ENCODE data around the gene SHF. TPM values are rescaled to one million over a fixed set of nuclear protein-coding genes. Genes with fewer than 3 reads are reported as not detected.

The SHF gene
- total and polyA plus RNA-seq, 2 donors (not counting 3 experiments of a cell fraction or from before 2014, with no cell fraction given), result 2.8 to 5.2 TPM

GRCh38 chr15:45180648-45181436 lies 6.9 kb downstream of the SHF start:
- H3K36me3 ChIP-seq (ENCODE audit: control insufficient read depth in 2 of 2, extremely low read depth in 1 of 2, insufficient read depth in 2 of 2, low read length in 2 of 2), result no peaks in the 10 kb centered on the region
- no peak overlapping the region for H3K4me2 ChIP-seq (ENCODE audit: insufficient read depth, low read length)
- H3K4me3 ChIP-seq (replicated peaks in 1 of 3; ENCODE audit: insufficient read depth in 1 of 3, low read depth in 1 of 3, low read length in 3 of 3), result no peak overlapping the region
- H2AFZ ChIP-seq (ENCODE audit: low read depth, low read length), result no peak overlapping the region
- intact Hi-C loops (cut with micrococcal nuclease), result no loop called here
- H3K27ac ChIP-seq (ENCODE audit: insufficient read depth, low read depth, low read length), result no peak overlapping the region
- DNase-seq (ENCODE audit: low read depth, low spot score), result no peak
- ChIA-PET CTCF (interaction anchor here (0.8 to 3.0 kb wide), 8 partner anchors 9 to 277 kb away, joined by 3 to 16 read pairs (median 4); no protein-coding TSS in a partner anchor), POLR2A (no interaction called here)
- H3K9me3 ChIP-seq (replicated peaks; ENCODE audit: control insufficient read depth, insufficient read depth, low read length), result no peaks in the 10 kb centered on the region
- dilution Hi-C loops (cut with MboI; ENCODE audit: extremely low pct_ligation_motif_present, low sequenced_read_pairs), result no loop called here
- no peak for FAIRE-seq
- H3K9ac ChIP-seq (replicated peaks; ENCODE audit: extremely low read depth, insufficient read depth, low read length), result no peak overlapping the region
- no peaks in the 10 kb centered on the region for H4K20me1 ChIP-seq (replicated peaks; ENCODE audit: control insufficient read depth, extremely low read depth, insufficient read depth, low read length)
- H3K79me2 ChIP-seq (ENCODE audit: control insufficient read depth, insufficient read depth, low read length), result no peaks in the 10 kb centered on the region
- H3K9me1 ChIP-seq (replicated peaks; ENCODE audit: control insufficient read depth, extremely low read depth, insufficient read depth, low read length), result no peaks in the 10 kb centered on the region
- TF ChIP-seq MYC (IDR thresholded peaks at IDR 0.05; ENCODE audit: low read depth, low read length) (no peak), POLR2A (IDR thresholded peaks at IDR 0.05; ENCODE audit: low read depth, low read length) (no peak), POLR2AphosphoS5 (IDR thresholded peaks at IDR 0.05; ENCODE audit: insufficient read depth, low read depth, low read length) (no peak), EZH2 (IDR thresholded peaks at IDR 0.05; ENCODE audit: borderline replicate concordance, low read depth, low read length, severe bottlenecking) (no peak), GATA2 (IDR thresholded peaks at IDR 0.05; ENCODE audit: insufficient read depth, insufficient read length, low read depth, low read length) (no peak), JUN (IDR thresholded peaks at IDR 0.05; ENCODE audit: borderline replicate concordance, insufficient read depth, insufficient read length, low read depth) (no peak), FOS (IDR thresholded peaks at IDR 0.05; ENCODE audit: borderline replicate concordance, insufficient read depth, low read length) (no peak), MAX (IDR thresholded peaks at IDR 0.05; ENCODE audit: insufficient read depth, insufficient read length) (no peak), CTCF (IDR thresholded peaks at IDR 0.05; ENCODE audit: extremely low read depth in 1 of 2, insufficient read depth in 1 of 2, low read depth in 1 of 2, low read length in 2 of 2) (no peak)
- no peaks in the 10 kb centered on the region for H3K27me3 ChIP-seq (ENCODE audit: control insufficient read depth in 2 of 2, insufficient read depth in 2 of 2, low read length in 2 of 2)
- no peaks in the 10 kb centered on the region for H3K4me1 ChIP-seq (ENCODE audit: control insufficient read depth, extremely low read depth, insufficient read depth, low read length)
- no TSS peak for BruUV-seq (replicated peaks)

All from endothelial cell of umbilical vein (primary cell).